NCI-H345 (cell line): ENCODE measurements around the gene VPREB1.
"Not testable (repeated sequence)": the region's sequence is repeated elsewhere in the genome, so short reads cannot be mapped to it uniquely, and the experiment has no call there.

Experiments
- DNase-seq: peaks from one replicate; lab custom pipeline; 2025; lab: John Stamatoyannopoulos, UW

VPREB1 gene

GRCh38 chr22:22214819-22215329 is 29.7 kb upstream of the VPREB1 start:
- no peak for DNase-seq

DNA sequence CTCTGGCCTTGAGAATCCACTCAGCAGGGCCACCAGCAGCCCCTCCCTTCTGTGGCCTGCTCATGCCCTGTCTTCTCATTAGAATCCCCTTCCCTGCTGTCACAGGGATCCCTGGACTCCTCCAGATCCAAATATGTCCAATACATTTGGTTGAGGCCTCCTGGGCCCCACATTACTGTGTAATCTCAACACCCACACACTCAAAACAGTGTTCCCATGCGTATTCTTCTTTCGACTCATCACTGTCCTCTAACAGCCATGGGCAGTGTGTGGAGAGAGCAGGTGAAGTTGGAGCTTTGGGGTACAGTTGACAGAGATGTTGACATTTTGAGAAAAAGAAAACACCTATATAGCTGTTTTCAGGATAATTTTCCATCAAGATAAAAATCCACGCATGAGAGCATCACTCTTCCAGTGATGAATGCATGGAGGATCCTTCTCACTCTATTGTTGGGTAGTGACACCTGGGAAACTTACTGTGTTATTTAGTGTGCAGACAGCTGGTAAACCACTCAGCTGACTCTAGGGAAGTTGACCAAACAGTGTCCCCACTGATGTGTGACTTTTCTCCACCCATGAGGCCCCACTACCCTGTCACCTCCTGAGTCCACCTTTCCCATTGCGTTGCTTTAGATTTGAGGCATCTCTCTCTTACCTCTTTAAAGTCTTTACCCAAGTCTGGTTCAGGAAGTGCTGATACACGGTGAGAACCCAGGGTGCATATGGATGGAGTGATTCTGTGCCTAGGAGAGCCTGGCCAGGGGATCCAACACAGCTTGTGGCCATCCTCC is 28.7 kb upstream of the VPREB1 start:
- no peak for DNase-seq

GRCh38 chr22:22216450-22216959 is 28.1 kb upstream of the VPREB1 start:
- DNase-seq, result no peak

GRCh38 chr22:22218302-22218701 is 26.3 kb upstream of the VPREB1 start:
- no peak for DNase-seq

DNA sequence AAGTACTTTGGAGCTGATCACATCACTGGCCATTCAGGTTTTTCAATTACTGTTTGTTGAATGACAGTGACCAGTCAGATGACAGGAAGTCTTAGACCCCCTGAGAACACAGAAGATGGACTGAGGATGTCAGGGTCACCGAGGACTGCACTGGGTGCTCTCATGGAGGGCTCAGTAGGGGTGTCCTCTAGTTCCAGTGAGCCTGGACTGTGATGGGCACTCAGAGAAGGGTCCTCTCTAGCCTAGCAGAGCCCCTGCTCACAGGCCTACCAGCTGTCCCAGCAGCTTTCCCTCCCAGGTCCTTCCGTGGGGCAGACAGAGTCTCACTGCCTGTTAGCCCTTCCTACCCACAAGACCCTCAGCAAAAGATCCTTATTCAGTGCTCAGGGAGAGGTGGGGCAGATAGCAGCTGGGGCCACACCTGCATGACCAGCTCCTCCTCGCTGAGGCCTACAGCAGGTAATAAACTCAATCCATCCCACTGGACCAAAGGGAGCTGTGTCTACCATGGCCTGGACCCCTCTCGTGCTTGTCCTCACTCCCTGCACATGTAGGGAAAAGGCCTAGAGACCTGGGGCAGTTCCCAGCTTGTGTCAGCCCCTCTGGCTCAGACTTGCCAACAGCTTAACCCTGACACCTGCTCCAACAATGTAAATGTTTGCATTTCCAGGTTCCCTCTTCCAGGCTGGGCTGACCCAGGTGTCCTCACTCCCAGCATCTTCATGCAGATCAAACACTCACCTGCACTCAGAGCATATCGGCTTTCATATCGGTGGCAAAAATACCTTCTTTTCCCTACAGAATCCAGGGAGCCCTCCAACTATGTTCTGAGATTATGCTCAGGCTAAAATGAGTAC is 25.2 kb upstream of the VPREB1 start:
- peak; percentile 28 for DNase-seq

DNA sequence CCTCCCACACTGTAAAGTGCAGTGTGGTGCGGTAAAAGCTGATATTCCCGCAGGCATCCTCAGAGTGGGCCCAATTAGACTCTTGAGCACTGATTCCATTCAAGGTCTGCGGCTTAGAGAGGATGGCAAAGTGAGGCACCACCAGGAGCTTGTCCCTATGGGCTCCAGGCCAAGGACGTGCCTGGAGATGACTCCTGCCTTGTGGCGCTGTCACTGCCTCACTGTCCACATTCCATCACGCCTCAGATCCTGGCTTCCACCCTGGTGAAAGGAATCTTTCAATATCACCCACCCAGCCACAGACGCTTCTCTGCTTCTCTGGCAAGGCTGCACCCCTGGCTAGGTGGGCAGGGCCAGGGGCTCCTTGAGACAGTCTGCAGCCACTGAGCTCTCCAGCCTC is 23.5 kb upstream of the VPREB1 start:
- DNase-seq, result not testable (repeated sequence)

- DNase-seq, result no peak
These were observed 18.0 kb upstream of the VPREB1 start for GRCh38 chr22:22226448-22227187.

- no peak for DNase-seq
These were observed 16.2 kb upstream of the VPREB1 start for GRCh38 chr22:22228421-22228820.

GRCh38 chr22:22228921-22229320 is 15.7 kb upstream of the VPREB1 start:
- DNase-seq, result no peak

GRCh38 chr22:22229683-22230420 is 14.7 kb upstream of the VPREB1 start:
- DNase-seq, result no peak

GRCh38 chr22:22230438-22230837 is 14.1 kb upstream of the VPREB1 start:
- DNase-seq, result no peak

- DNase-seq, result no peak
These were observed 11.5 kb upstream of the VPREB1 start for GRCh38 chr22:22233081-22233480.

DNA sequence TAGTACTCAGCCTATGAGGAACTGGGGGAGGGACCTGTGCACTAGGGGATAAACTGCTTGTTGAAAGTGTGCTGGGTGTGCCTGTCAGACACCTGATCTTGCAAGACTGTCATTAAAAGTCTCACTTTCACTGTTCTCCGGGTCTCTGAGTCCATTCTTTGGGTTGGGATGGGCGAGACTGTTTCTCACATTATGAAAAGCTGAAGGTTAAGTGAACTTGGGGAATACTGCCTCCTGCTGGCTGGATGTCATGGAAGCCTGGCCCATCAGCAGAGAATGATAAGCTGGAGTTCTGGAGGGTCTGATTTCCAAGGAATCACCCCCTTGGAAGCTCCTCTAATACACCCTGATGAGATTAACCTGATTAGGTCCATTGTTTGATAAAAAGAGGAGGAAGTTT is 9.0 kb upstream of the VPREB1 start:
- DNase-seq, result peak; percentile 0

GRCh38 chr22:22237521-22237920 is 7.1 kb upstream of the VPREB1 start:
- DNase-seq, result no peak

- DNase-seq, result no peak
These were observed 5.2 kb upstream of the VPREB1 start for GRCh38 chr22:22239311-22239939.

DNA sequence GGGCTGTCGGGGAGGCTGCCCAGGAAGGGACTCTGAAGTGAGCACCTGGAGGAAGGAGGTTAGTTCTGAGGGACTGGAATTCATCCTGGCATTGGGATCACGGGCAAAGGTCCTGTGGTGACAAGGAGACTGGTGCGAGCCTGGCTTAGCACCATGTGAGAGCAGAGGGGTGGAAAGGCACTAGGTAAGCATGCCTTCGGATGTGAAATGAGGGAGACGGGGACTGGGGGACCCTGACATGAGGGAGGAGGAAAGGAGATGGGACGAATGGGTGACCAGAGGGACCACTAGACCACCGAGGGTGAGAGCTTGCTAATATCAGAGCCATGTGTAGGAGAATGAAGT is 3.1 kb upstream of the VPREB1 start:
- DNase-seq, result no peak

- DNase-seq, result no peak
These were observed 2.1 kb upstream of the VPREB1 start for GRCh38 chr22:22242488-22242887.

GRCh38 chr22:22243033-22243680 is 1.4 kb upstream of the VPREB1 start:
- no peak for DNase-seq

GRCh38 chr22:22245256-22245909 is 797 bp downstream of the VPREB1 start:
- no peak for DNase-seq

- no peak for DNase-seq
These were observed 1.4 kb downstream of the VPREB1 start for GRCh38 chr22:22245935-22246525.
